ENCODE results near the gene RLF.

RLF gene

DNA sequence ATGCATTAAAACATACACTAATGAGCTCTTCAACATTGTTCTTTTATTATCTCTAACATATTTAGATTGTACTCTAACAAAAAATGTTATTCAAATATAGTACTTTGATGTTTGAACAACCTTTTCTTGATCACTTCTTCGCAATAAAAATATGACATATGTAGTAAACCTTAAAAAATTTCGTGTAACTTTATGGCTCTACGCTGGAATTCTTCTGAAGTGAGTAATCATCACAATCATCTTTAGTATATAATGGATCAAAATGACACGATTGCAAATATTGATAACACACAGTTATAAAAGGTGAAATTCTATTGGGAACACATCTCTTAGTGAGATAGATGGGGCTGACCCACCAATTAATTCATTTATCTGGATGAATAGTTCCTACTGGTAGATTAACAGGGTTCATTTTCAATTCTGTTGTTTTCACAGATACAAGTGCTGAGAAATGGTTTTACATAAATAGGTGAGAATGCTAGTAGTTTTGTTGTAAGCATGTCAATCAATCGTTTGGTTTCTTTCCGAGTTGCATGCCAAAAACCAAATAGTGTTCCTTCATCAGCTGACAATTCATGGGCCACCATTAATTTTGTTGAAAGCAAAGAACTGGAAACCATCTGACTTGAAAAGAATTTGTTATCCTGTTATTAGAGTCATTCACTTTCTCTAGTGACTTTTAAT lies 95.4 kb downstream of the RLF start:
- peak overlapping the region; percentile 100 for H3K4me3 ChIP-seq (ENCODE audit: low read depth, low read length)
- DNase-seq (ENCODE audit: low read depth) = no peak
- no peak for TF ChIP-seq POLR2A (IDR thresholded peaks at IDR 0.05; ENCODE audit: extremely low read depth, insufficient read length)
- TF ChIP-seq, protein P1, sequence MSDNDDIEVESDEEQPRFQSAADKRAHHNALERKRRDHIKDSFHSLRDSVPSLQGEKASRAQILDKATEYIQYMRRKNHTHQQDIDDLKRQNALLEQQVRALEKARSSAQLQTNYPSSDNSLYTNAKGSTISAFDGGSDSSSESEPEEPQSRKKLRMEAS (IDR thresholded peaks at IDR 0.05; ENCODE audit: low read depth, low read length) = no peak
- no peak for TF ChIP-seq MYC (IDR thresholded peaks at IDR 0.05; ENCODE audit: low read depth, low read length)

DNA sequence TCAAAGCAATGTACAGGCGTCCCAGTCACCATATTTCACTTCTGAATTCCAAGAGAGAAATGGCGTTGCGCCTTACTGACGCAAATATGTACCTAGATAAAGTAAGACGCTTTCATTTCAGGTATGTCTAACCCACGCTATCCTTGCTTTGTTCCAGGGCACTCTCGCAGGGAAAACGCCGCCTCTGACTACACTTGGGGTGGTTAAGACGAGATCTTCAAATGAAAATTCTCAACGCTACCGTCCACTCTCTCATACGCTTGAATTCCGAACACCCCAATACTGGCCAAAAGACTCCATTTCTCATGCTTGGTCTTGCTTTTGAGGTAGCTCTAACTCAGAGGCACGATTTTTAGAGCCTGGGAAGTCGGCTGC lies 96.1 kb downstream of the RLF start:
- peak overlapping the region; percentile 100 for H3K4me3 ChIP-seq (ENCODE audit: low read depth, low read length)
- TF ChIP-seq, protein P2, sequence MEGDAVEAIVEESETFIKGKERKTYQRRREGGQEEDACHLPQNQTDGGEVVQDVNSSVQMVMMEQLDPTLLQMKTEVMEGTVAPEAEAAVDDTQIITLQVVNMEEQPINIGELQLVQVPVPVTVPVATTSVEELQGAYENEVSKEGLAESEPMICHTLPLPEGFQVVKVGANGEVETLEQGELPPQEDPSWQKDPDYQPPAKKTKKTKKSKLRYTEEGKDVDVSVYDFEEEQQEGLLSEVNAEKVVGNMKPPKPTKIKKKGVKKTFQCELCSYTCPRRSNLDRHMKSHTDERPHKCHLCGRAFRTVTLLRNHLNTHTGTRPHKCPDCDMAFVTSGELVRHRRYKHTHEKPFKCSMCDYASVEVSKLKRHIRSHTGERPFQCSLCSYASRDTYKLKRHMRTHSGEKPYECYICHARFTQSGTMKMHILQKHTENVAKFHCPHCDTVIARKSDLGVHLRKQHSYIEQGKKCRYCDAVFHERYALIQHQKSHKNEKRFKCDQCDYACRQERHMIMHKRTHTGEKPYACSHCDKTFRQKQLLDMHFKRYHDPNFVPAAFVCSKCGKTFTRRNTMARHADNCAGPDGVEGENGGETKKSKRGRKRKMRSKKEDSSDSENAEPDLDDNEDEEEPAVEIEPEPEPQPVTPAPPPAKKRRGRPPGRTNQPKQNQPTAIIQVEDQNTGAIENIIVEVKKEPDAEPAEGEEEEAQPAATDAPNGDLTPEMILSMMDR (IDR thresholded peaks at IDR 0.05; ENCODE audit: low read depth, low read length) = no peak
- TF ChIP-seq MYC (IDR thresholded peaks at IDR 0.05; ENCODE audit: low read depth, low read length) (no peak), POLR2A (IDR thresholded peaks at IDR 0.05; ENCODE audit: extremely low read depth, insufficient read length) (peak; percentile 1)
- no peak for DNase-seq (ENCODE audit: low read depth)

DNA sequence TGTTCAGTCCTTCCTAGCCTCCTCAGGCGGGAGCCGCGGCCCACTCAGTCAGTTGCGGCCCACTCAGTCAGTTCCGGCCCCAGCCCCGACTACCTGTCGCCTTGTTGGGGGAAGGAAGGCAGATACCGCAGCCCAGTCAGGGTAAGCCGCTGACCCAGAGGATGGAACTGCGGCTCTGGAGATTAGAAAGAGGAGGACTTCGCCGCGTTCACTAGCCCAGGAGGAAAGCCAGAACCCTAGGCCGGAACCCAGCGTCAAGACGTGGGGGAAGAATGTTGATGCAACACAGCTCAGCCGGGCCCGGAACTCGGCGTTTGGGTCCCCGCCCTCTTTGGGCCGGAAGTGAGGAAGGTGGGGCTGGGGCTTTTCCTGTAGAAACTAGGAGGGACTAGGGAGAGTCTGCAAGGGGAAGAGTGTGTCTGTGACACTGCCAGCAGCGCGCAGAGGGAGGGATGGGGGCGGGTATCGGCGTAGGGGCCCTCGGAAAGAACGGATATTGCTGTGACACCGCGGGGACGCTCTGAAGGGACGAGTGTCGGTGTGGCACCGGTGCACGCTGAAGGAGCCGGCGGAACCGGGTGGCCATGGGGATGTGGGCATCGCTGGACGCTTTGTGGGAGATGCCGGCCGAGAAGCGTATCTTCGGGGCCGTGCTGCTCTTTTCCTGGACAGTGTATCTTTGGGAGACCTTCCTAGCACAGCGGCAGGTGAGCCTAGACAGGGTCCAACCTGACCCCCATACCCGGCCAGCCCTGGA lies 96.7 kb downstream of the RLF start, which contains the start of gene ZMPSTE24:
Gene ZMPSTE24 (plus strand): TSS at position 549 of the 757 bp plus-strand sequence. CDS start 36 bp downstream, at position 585.
- TF ChIP-seq POLR2A (IDR thresholded peaks at IDR 0.05; ENCODE audit: extremely low read depth, insufficient read length) (peak; percentile 53), MYC (IDR thresholded peaks at IDR 0.05; ENCODE audit: low read depth, low read length) (peak; percentile 95)
- TF ChIP-seq, protein P1 (IDR thresholded peaks at IDR 0.05; ENCODE audit: low read depth, low read length) = peak; percentile 93
- TF ChIP-seq, protein P2 (IDR thresholded peaks at IDR 0.05; ENCODE audit: low read depth, low read length) = no peak
- DNase-seq (ENCODE audit: low read depth) = peak; percentile 98
- peak within 1 kb of the TSS; percentile 100 for H3K4me3 ChIP-seq (ENCODE audit: low read depth, low read length)

DNA sequence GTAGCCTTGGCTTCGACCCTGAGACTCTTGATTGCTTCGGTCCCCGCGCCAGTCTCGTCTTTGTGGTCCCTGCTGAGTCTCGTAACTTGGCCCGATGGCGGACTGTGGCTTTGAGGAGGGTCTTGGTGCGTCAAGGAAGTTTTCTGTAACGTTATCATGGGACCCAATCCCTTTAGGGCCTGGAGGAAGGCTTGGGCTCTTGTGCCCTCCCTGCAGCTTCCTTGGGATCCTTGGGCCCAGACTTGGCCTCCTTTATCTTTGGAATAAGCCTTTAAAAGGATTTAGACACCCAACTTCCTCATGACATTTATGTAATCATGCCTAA lies 97.2 kb downstream of the RLF start:
- TF ChIP-seq, protein P2 (IDR thresholded peaks at IDR 0.05; ENCODE audit: low read depth, low read length) = no peak
- TF ChIP-seq MYC (IDR thresholded peaks at IDR 0.05; ENCODE audit: low read depth, low read length) = no peak
- no peak for TF ChIP-seq POLR2A (IDR thresholded peaks at IDR 0.05; ENCODE audit: extremely low read depth, insufficient read length)
- TF ChIP-seq, protein P1 (IDR thresholded peaks at IDR 0.05; ENCODE audit: low read depth, low read length) = no peak
- DNase-seq (ENCODE audit: low read depth) = no peak
- H3K4me3 ChIP-seq (ENCODE audit: low read depth, low read length) = peak overlapping the region; percentile 99

DNA sequence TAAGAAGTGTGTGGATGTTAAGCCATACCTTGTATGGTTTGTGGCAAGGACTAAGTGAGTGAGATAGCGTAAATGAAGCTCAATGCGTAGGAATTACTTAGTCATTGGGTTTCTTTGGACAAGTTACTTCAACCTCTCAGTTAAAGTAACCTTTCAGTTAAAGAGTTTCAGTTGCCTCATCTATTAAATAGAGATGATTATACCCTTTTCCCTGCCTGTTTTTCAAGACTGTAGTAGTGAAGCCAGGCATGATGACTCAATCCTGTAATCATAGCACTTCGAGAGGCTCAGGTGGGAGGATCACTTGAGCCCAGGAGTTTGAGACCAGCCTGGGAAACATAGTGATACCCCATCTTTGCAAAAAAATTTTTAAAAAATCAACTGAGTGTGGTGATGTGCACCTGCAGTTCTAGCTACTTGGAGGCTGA lies 103.2 kb downstream of the RLF start:
- no peak for TF ChIP-seq MYC (IDR thresholded peaks at IDR 0.05; ENCODE audit: low read depth, low read length)
- TF ChIP-seq, protein P2 (IDR thresholded peaks at IDR 0.05; ENCODE audit: low read depth, low read length) = no peak
- TF ChIP-seq POLR2A (IDR thresholded peaks at IDR 0.05; ENCODE audit: extremely low read depth, insufficient read length) = no peak
- TF ChIP-seq, protein P1 (IDR thresholded peaks at IDR 0.05; ENCODE audit: low read depth, low read length) = no peak
- no peak for DNase-seq (ENCODE audit: low read depth)

DNA sequence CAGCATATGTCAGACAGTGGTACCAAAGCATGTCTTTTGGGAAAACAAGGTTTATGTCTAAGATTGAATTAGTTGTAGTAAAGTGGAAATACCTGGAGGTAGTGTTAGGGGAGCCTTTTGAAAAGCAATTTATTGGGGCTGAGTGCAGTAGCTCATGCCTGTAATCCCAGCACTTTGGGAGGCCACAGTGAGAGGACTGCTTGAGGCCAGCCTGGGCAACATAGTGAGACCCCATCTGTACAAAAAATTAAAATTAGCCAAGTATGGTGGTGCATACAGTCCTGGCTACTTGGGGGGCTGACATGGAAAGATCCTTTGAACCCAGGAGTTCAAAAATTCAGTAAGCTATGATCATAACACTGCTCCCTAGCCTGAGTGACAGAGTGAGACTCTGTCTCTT lies 104.1 kb downstream of the RLF start:
- no peak for DNase-seq (ENCODE audit: low read depth)
- TF ChIP-seq POLR2A (IDR thresholded peaks at IDR 0.05; ENCODE audit: extremely low read depth, insufficient read length) = no peak
- TF ChIP-seq, protein P2 (IDR thresholded peaks at IDR 0.05; ENCODE audit: low read depth, low read length) = no peak
- no peak for TF ChIP-seq MYC (IDR thresholded peaks at IDR 0.05; ENCODE audit: low read depth, low read length)
- TF ChIP-seq, protein P1 (IDR thresholded peaks at IDR 0.05; ENCODE audit: low read depth, low read length) = no peak
- no peak overlapping the region for H3K4me3 ChIP-seq (ENCODE audit: low read depth, low read length)

More for the DNA sequence above, 103.2 kb downstream of the RLF start:
- H3K4me3 ChIP-seq (ENCODE audit: low read depth, low read length) = no peak overlapping the region
